Chondrocyte (in vitro differentiated cells): Measurements from ENCODE around the gene IFT80. TPM values are rescaled to one million over a fixed set of nuclear protein-coding genes. Genes with fewer than 3 reads are reported as not detected.

ENCODE experiments used
- DNase-seq: peaks from one replicate; pipeline ENCODE4 v3.0.0; 2021; ENCODE audit warnings: mixed read lengths, low spot score
- H3K27ac Mint-ChIP-seq: one replicate; pipeline ENCODE4 v1.8.0; 2021; ENCODE audit warnings: mild to moderate bottlenecking, moderate library complexity, mixed read lengths; ENCODE audit not compliant: unreplicated experiment
- H3K27me3 Mint-ChIP-seq: 2 replicates; pipeline ENCODE4 v1.8.0; 2021; ENCODE audit warnings: low read depth, mixed read lengths
- H3K36me3 Mint-ChIP-seq: 2 replicates; pipeline ENCODE4 v1.8.0; 2021; ENCODE audit warnings: low read depth, mixed read lengths
- H3K4me1 Mint-ChIP-seq: 2 replicates; pipeline ENCODE4 v1.8.0; 2021; ENCODE audit warnings: low read depth, mild to moderate bottlenecking, mixed read lengths
- H3K4me3 Mint-ChIP-seq: one replicate; pipeline ENCODE4 v1.8.0; 2021; ENCODE audit warnings: mild to moderate bottlenecking, moderate library complexity, mixed read lengths; ENCODE audit not compliant: unreplicated experiment
- H3K9me3 Mint-ChIP-seq: 2 replicates; pipeline ENCODE4 v1.8.0; 2021; ENCODE audit warnings: low read depth, mixed read lengths
- total RNA-seq: library from RNA; stranded (reverse); gene quantifications from 3 replicates; pipeline ENCODE4 v1.2.1, GENCODE V29; 2021
- TF ChIP-seq, protein P1 (sequence below): fragments of 200-600 bp; sonication (generic); IDR thresholded peaks from 2 replicates; pipeline ENCODE4 v1.5.0; 2021; ENCODE audit warnings: antibody characterized with exemption, mild to moderate bottlenecking, moderate library complexity

IFT80 gene
- total RNA-seq, 1 donor from 2014 or later: 22.6 TPM

DNA sequence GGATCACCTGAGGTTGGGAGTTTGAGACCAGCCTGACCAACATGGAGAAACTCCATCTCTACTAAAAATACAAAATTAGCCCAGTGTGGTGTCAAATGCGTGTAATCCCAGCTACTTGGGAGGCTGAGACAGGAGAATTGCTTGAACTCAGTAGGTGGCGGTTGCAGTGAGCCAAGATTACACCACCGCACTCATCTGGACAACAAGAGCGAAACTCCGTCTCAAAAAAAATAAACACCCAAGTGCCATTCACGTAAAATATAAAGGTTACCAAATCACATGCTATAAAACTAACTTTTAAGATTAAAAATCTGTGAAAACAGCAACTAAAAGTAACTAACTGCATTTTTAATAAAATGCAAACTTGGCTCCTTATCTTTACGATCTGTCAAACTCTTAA lies 41.7 kb upstream of the IFT80 start:
- TF ChIP-seq, protein P1, sequence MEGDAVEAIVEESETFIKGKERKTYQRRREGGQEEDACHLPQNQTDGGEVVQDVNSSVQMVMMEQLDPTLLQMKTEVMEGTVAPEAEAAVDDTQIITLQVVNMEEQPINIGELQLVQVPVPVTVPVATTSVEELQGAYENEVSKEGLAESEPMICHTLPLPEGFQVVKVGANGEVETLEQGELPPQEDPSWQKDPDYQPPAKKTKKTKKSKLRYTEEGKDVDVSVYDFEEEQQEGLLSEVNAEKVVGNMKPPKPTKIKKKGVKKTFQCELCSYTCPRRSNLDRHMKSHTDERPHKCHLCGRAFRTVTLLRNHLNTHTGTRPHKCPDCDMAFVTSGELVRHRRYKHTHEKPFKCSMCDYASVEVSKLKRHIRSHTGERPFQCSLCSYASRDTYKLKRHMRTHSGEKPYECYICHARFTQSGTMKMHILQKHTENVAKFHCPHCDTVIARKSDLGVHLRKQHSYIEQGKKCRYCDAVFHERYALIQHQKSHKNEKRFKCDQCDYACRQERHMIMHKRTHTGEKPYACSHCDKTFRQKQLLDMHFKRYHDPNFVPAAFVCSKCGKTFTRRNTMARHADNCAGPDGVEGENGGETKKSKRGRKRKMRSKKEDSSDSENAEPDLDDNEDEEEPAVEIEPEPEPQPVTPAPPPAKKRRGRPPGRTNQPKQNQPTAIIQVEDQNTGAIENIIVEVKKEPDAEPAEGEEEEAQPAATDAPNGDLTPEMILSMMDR: no peak
- no peak for DNase-seq
- Mint-ChIP-seq H3K36me3 (peaks cover 20% of the 10 kb centered on the region), H3K4me1 (peaks cover 30% of the 10 kb centered on the region), H3K27me3 (no peaks in the 10 kb centered on the region), H3K27ac (no peak overlapping the region), H3K9me3 (no peaks in the 10 kb centered on the region), H3K4me3 (no peak overlapping the region)

GRCh38 chr3:160437083-160437455 lies 38.0 kb upstream of the IFT80 start:
- H3K36me3 Mint-ChIP-seq: peaks cover 19% of the 10 kb centered on the region
- peak overlapping the region; percentile 66 for H3K27ac Mint-ChIP-seq
- no peak for DNase-seq
- no peaks in the 10 kb centered on the region for H3K27me3 Mint-ChIP-seq
- H3K4me3 Mint-ChIP-seq: no peak overlapping the region
- peaks cover 23% of the 10 kb centered on the region for H3K4me1 Mint-ChIP-seq
- H3K9me3 Mint-ChIP-seq: no peaks in the 10 kb centered on the region
- TF ChIP-seq, protein P1: no peak

DNA sequence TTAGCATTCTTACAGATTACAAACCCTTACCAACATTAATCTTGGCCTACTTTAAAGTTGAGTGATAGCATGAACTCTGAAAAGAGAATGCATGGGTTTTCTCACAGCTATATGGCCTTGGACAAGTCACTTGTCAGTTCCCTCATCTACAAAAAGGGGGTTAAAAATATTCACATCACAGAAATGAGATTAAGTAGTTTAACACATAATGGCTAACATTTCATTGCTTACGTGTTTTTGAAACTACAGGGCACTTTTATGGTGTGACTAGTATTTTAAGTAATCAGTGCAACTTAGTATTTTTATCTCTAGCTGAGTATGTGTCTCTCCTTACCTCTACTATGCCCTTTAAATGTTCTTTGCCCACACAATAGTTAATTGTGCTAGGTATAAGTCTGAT lies 36.7 kb upstream of the IFT80 start:
- Mint-ChIP-seq H3K4me1 (peaks cover 15% of the 10 kb centered on the region), H3K4me3 (no peak overlapping the region), H3K9me3 (no peaks in the 10 kb centered on the region), H3K27me3 (no peaks in the 10 kb centered on the region), H3K36me3 (peaks cover 23% of the 10 kb centered on the region), H3K27ac (no peak overlapping the region)
- TF ChIP-seq, protein P1: no peak
- DNase-seq: no peak

- DNase-seq: no peak
- Mint-ChIP-seq H3K4me3 (no peak overlapping the region), H3K9me3 (no peaks in the 10 kb centered on the region), H3K27me3 (no peaks in the 10 kb centered on the region), H3K4me1 (peaks cover 11% of the 10 kb centered on the region), H3K36me3 (peaks cover 22% of the 10 kb centered on the region), H3K27ac (no peak overlapping the region)
- TF ChIP-seq, protein P1: no peak
Observed at GRCh38 chr3:160435095-160435494, 36.1 kb upstream of the IFT80 start.

DNA sequence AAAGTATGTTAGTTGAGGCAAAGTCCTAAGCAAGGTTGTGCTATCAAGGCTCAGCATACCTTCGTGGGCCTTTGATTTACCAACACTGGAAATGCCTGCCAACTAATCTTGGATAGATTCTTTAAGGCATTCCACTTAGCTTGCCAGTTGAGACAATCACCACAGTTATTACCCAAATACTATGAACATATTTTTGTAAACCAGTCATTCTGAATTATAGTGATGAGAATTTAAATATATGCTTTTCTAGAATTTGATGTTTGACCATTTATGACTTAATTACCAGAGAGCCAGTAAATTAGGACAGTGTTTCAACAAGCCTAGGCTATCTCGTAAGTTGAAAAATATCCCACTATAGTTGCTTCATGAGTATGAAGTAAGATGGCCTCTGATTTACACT lies 35.0 kb upstream of the IFT80 start:
- peaks cover 17% of the 10 kb centered on the region for H3K36me3 Mint-ChIP-seq
- TF ChIP-seq, protein P1: no peak
- H3K4me3 Mint-ChIP-seq: no peak overlapping the region
- no peak overlapping the region for H3K27ac Mint-ChIP-seq
- H3K4me1 Mint-ChIP-seq: peaks cover 6% of the 10 kb centered on the region
- H3K27me3 Mint-ChIP-seq: no peaks in the 10 kb centered on the region
- no peaks in the 10 kb centered on the region for H3K9me3 Mint-ChIP-seq
- no peak for DNase-seq
